ENCODE measurements around the gene NT5E. TPM values are rescaled to one million over a fixed set of nuclear protein-coding genes. Genes with fewer than 3 reads are reported as not detected.

Gene NT5E
- total and polyA plus RNA-seq, 2 of the 13 experiments (the other 11 are each of a cell fraction or from before 2014, with no cell fraction given), result 9.5 to 33.0 TPM

GRCh38 chr6:85405175-85405852, 44.6 kb upstream of the NT5E start (continued):
- TF ChIP-seq, protein P1, sequence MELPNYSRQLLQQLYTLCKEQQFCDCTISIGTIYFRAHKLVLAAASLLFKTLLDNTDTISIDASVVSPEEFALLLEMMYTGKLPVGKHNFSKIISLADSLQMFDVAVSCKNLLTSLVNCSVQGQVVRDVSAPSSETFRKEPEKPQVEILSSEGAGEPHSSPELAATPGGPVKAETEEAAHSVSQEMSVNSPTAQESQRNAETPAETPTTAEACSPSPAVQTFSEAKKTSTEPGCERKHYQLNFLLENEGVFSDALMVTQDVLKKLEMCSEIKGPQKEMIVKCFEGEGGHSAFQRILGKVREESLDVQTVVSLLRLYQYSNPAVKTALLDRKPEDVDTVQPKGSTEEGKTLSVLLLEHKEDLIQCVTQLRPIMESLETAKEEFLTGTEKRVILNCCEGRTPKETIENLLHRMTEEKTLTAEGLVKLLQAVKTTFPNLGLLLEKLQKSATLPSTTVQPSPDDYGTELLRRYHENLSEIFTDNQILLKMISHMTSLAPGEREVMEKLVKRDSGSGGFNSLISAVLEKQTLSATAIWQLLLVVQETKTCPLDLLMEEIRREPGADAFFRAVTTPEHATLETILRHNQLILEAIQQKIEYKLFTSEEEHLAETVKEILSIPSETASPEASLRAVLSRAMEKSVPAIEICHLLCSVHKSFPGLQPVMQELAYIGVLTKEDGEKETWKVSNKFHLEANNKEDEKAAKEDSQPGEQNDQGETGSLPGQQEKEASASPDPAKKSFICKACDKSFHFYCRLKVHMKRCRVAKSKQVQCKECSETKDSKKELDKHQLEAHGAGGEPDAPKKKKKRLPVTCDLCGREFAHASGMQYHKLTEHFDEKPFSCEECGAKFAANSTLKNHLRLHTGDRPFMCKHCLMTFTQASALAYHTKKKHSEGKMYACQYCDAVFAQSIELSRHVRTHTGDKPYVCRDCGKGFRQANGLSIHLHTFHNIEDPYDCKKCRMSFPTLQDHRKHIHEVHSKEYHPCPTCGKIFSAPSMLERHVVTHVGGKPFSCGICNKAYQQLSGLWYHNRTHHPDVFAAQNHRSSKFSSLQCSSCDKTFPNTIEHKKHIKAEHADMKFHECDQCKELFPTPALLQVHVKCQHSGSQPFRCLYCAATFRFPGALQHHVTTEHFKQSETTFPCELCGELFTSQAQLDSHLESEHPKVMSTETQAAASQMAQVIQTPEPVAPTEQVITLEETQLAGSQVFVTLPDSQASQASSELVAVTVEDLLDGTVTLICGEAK (IDR thresholded peaks at IDR 0.05), result no peak
- TF ChIP-seq, protein P1 (CRISPR knock-in tag; IDR thresholded peaks at IDR 0.05), result no peak
- TF ChIP-seq MYPOP (CRISPR knock-in tag; IDR thresholded peaks at IDR 0.05) (no peak; the same call in 1 of the 2 replicates), ZNF34 (CRISPR knock-in tag; IDR thresholded peaks at IDR 0.05; ENCODE audit: borderline replicate concordance) (no peak), ZMYM4 (CRISPR knock-in tag; IDR thresholded peaks at IDR 0.05) (peak; percentile 60; the same call in 1 of the 2 replicates), RELA (CRISPR knock-in tag; IDR thresholded peaks at IDR 0.05) (no peak), PLRG1 (conservative IDR thresholded peaks at IDR 0.05) (no peak), MEIS1 (CRISPR knock-in tag; IDR thresholded peaks at IDR 0.05; ENCODE audit: borderline replicate concordance) (no peak), ZNF572 (CRISPR knock-in tag; IDR thresholded peaks at IDR 0.05) (no peak), ATF1 (CRISPR knock-in tag; IDR thresholded peaks at IDR 0.05) (no peak), ZNF772 (CRISPR knock-in tag; IDR thresholded peaks at IDR 0.05) (no peak), THRA (CRISPR knock-in tag; IDR thresholded peaks at IDR 0.05; ENCODE audit: borderline replicate concordance) (no peak; the same call in 1 of the 2 replicates), NFE2L2 (IDR thresholded peaks at IDR 0.05; ENCODE audit: low read length) (0 out of 2 replicates have a peak, but pooled peaks have one; percentile 2), ZNF570 (CRISPR knock-in tag; IDR thresholded peaks at IDR 0.05; ENCODE audit: borderline replicate concordance) (no peak), HMG20A (CRISPR knock-in tag; IDR thresholded peaks at IDR 0.05; ENCODE audit: borderline replicate concordance) (peak; percentile 78), CEBPB (IDR thresholded peaks at IDR 0.05; ENCODE audit: borderline replicate concordance, low read depth, low read length) (no peak)
- TF ChIP-seq, protein P2, sequence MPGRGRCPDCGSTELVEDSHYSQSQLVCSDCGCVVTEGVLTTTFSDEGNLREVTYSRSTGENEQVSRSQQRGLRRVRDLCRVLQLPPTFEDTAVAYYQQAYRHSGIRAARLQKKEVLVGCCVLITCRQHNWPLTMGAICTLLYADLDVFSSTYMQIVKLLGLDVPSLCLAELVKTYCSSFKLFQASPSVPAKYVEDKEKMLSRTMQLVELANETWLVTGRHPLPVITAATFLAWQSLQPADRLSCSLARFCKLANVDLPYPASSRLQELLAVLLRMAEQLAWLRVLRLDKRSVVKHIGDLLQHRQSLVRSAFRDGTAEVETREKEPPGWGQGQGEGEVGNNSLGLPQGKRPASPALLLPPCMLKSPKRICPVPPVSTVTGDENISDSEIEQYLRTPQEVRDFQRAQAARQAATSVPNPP (CRISPR knock-in tag; IDR thresholded peaks at IDR 0.05), result no peak

Data from HepG2 (cell line).